Neural progenitor cell (in vitro differentiated cells): ENCODE results near the gene CADPS. TPM values are rescaled to one million over a fixed set of nuclear protein-coding genes. Genes with fewer than 3 reads are reported as not detected.

Experiments used
- DNase-seq: peaks from one replicate; pipeline ENCODE4 v3.0.0-alpha.2; 2016; ENCODE audit warnings: low spot score
- H2AFZ ChIP-seq: fragments of 200-600 bp; sonication (generic); replicated peaks from 2 replicates; pipeline ENCODE4 v1.6.1; 2016; ENCODE audit warnings: antibody characterized with exemption
- H3F3A ChIP-seq: fragments of 200-600 bp; sonication (generic); 2 replicates; pipeline ENCODE4 v1.6.1; 2016; ENCODE audit warnings: antibody characterized with exemption, low read depth
- H3K27ac ChIP-seq: fragments of 200-600 bp; sonication (generic); 2 replicates; pipeline ENCODE4 v1.5.1; 2016; ENCODE audit warnings: mild to moderate bottlenecking
- H3K27me3 ChIP-seq: fragments of 200-600 bp; sonication (generic); 2 replicates; pipeline ENCODE4 v1.6.1; 2016; ENCODE audit warnings: mild to moderate bottlenecking, moderate library complexity
- H3K36me3 ChIP-seq: fragments of 200-600 bp; sonication (generic); 2 replicates; pipeline ENCODE4 v1.5.1; 2016
- H3K4me1 ChIP-seq: fragments of 200-600 bp; sonication (generic); 2 replicates; pipeline ENCODE4 v1.6.1; 2016; ENCODE audit warnings: mixed run types
- H3K4me2 ChIP-seq: fragments of 200-600 bp; sonication (generic); 2 replicates; pipeline ENCODE4 v1.6.1; 2016
- H3K4me3 ChIP-seq: fragments of 200-600 bp; sonication (generic); 2 replicates; pipeline ENCODE4 v1.5.1; 2016
- H3K79me2 ChIP-seq: fragments of 200-600 bp; sonication (generic); 2 replicates; pipeline ENCODE4 v1.6.1; 2016; ENCODE audit warnings: low read depth
- H3K9ac ChIP-seq: fragments of 200-600 bp; sonication (generic); 2 replicates; pipeline ENCODE4 v1.6.1; 2016
- H3K9me3 ChIP-seq: fragments of 200-600 bp; sonication (generic); 2 replicates; pipeline ENCODE4 v1.5.1; 2016; ENCODE audit warnings: low read depth
- H4K20me1 ChIP-seq: fragments of 200-600 bp; sonication (generic); 2 replicates; pipeline ENCODE4 v1.6.1; 2016; ENCODE audit warnings: low read depth
- H3K27ac Mint-ChIP-seq: 3 replicates; pipeline ENCODE4 v1.8.0; 2021; ENCODE audit warnings: mixed read lengths
- H3K27me3 Mint-ChIP-seq: 2 replicates; pipeline ENCODE4 v1.8.0; 2022; ENCODE audit warnings: low read depth, mild to moderate bottlenecking, inconsistent platforms, moderate library complexity, mixed read lengths; ENCODE audit not compliant: insufficient read depth
- H3K36me3 Mint-ChIP-seq: 3 replicates; pipeline ENCODE4 v1.8.0; 2021; ENCODE audit warnings: mixed read lengths
- H3K4me1 Mint-ChIP-seq: 3 replicates; pipeline ENCODE4 v1.8.0; 2021; ENCODE audit warnings: mixed read lengths
- H3K4me3 Mint-ChIP-seq: 3 replicates; pipeline ENCODE4 v1.8.0; 2021; ENCODE audit warnings: mild to moderate bottlenecking, moderate library complexity, mixed read lengths
- H3K9me3 Mint-ChIP-seq: 3 replicates; pipeline ENCODE4 v1.8.0; 2020; ENCODE audit warnings: mixed read lengths
- EZH2 ChIP-seq: fragments of 200-600 bp; sonication (generic); IDR thresholded peaks from 2 replicates; pipeline ENCODE4 v1.6.1; 2017; ENCODE audit warnings: antibody characterized with exemption, mild to moderate bottlenecking, moderate library complexity
- EZH2phosphoT487 ChIP-seq: fragments of 200-600 bp; sonication (generic); IDR thresholded peaks from 2 replicates; pipeline ENCODE4 v1.6.1; 2017; ENCODE audit warnings: antibody characterized with exemption
- total RNA-seq: library from RNA; depleted of rRNA; stranded (reverse); fragments of >200 nt; gene quantifications from 2 replicates; pipeline ENCODE4 v1.2.3, GENCODE V29; 2015; ENCODE audit warnings: low replicate concordance
- TF ChIP-seq, protein P1 (sequence below): fragments of 200-600 bp; sonication (generic); IDR thresholded peaks from 2 replicates; pipeline ENCODE4 v1.5.1; 2017; ENCODE audit warnings: antibody characterized with exemption, mild to moderate bottlenecking

The CADPS gene
- total RNA-seq, 1 donor from 2014 or later, result 17.3 TPM

DNA sequence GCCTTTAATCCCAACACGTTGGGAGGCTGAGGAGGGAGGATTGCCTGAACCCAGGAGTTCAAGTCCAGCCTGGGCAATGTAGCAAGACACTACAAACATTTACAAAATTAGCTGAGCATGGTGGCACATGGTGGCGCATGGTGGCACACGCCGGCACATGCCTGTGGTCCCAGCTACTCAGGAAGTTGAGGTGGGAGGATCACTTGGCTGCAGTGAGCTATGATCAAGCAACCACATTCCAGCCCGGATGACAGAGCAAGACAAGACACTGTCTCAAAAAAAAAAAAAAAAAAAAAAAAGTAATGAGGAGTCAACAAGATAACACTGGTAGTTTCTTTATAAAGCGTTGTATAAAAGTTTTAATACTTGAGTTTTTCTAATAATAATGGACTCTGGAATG lies 511.9 kb downstream of the CADPS start:
- Histone ChIP-seq H3K27me3 (peaks cover 96% of the 10 kb centered on the region), H3F3A (peaks cover 49% of the 10 kb centered on the region), H4K20me1 (peaks cover 41% of the 10 kb centered on the region)

DNA sequence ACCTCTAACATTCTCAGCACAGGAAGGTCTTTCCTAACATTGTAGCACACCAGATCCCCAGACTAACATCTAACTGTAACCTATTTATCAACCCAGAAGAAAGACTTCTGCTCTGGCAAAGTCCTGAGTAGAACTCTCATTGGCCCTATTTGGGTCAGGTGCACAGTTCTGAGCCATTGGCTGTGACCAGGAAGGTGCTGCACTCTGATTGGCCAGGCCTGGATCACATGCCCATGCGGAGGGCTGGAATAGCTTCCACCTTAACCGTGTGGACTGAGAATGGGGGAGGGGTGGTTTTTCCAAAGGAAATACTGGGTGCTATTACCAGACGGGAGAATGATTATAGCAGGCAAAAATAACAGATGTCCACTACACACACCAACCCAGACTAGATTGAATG lies 513.4 kb downstream of the CADPS start:
- peaks cover 14% of the 10 kb centered on the region for H3K4me1 Mint-ChIP-seq
- Histone ChIP-seq H3K27me3 (peaks cover 96% of the 10 kb centered on the region), H3K36me3 (no peaks in the 10 kb centered on the region), H3K27ac (no peak overlapping the region), H4K20me1 (peaks cover 26% of the 10 kb centered on the region), H3K9me3 (no peaks in the 10 kb centered on the region), H3K4me1 (peaks cover 25% of the 10 kb centered on the region), H3K4me3 (no peak overlapping the region), H3K9ac (no peak overlapping the region), H3F3A (peaks cover 34% of the 10 kb centered on the region), H3K4me2 (no peak overlapping the region), H2AFZ (no peak overlapping the region), H3K79me2 (no peaks in the 10 kb centered on the region)
- peaks cover 27% of the 10 kb centered on the region for H3K27me3 Mint-ChIP-seq
- no peak for DNase-seq
- no peak overlapping the region for H3K27ac Mint-ChIP-seq
- no peaks in the 10 kb centered on the region for H3K36me3 Mint-ChIP-seq
- no peak for TF ChIP-seq EZH2
- TF ChIP-seq EZH2phosphoT487, result no peak
- TF ChIP-seq, protein P1, sequence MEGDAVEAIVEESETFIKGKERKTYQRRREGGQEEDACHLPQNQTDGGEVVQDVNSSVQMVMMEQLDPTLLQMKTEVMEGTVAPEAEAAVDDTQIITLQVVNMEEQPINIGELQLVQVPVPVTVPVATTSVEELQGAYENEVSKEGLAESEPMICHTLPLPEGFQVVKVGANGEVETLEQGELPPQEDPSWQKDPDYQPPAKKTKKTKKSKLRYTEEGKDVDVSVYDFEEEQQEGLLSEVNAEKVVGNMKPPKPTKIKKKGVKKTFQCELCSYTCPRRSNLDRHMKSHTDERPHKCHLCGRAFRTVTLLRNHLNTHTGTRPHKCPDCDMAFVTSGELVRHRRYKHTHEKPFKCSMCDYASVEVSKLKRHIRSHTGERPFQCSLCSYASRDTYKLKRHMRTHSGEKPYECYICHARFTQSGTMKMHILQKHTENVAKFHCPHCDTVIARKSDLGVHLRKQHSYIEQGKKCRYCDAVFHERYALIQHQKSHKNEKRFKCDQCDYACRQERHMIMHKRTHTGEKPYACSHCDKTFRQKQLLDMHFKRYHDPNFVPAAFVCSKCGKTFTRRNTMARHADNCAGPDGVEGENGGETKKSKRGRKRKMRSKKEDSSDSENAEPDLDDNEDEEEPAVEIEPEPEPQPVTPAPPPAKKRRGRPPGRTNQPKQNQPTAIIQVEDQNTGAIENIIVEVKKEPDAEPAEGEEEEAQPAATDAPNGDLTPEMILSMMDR, result no peak
- no peaks in the 10 kb centered on the region for H3K9me3 Mint-ChIP-seq
- no peak overlapping the region for H3K4me3 Mint-ChIP-seq

More for the DNA sequence above, 511.9 kb downstream of the CADPS start:
- Histone ChIP-seq H3K9ac (no peak overlapping the region), H3K36me3 (no peaks in the 10 kb centered on the region), H3K4me3 (no peak overlapping the region), H3K27ac (no peak overlapping the region), H3K9me3 (no peaks in the 10 kb centered on the region), H3K79me2 (no peaks in the 10 kb centered on the region), H2AFZ (no peak overlapping the region), H3K4me2 (no peak overlapping the region), H3K4me1 (peaks cover 40% of the 10 kb centered on the region)
- TF ChIP-seq EZH2phosphoT487 (no peak), EZH2 (no peak)
- TF ChIP-seq, protein P1, result no peak
- Mint-ChIP-seq H3K4me3 (no peak overlapping the region), H3K36me3 (no peaks in the 10 kb centered on the region), H3K27me3 (peaks cover 41% of the 10 kb centered on the region), H3K4me1 (peaks cover 28% of the 10 kb centered on the region), H3K27ac (no peak overlapping the region), H3K9me3 (no peaks in the 10 kb centered on the region)
- no peak for DNase-seq

DNA sequence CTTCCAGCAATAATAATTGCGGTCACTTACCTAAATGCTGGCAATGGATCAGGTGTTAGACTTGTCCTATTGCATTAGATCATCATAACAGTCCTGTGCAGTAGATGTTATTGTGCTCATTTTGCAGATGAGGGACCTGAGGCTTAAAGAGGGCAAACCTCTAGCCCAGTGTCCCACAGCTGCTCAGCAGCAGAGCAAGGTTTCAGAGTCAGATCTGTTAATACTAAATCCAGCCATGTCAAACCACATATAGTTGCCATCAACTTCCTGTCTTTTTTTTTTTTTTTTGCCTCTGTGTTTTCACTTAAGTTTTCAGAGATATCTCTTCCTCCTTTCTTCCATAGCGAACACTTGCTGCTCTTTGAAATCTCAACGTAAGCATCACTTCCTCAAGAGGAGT lies 514.0 kb downstream of the CADPS start:
- Histone ChIP-seq H3K9ac (no peak overlapping the region), H3K27ac (no peak overlapping the region), H3K4me2 (no peak overlapping the region), H3K36me3 (no peaks in the 10 kb centered on the region), H3K79me2 (no peaks in the 10 kb centered on the region), H3K4me1 (peaks cover 20% of the 10 kb centered on the region), H4K20me1 (peaks cover 21% of the 10 kb centered on the region), H2AFZ (no peak overlapping the region), H3K27me3 (peaks cover 96% of the 10 kb centered on the region), H3K4me3 (no peak overlapping the region), H3K9me3 (no peaks in the 10 kb centered on the region), H3F3A (peaks cover 29% of the 10 kb centered on the region)
- Mint-ChIP-seq H3K27ac (no peak overlapping the region), H3K36me3 (no peaks in the 10 kb centered on the region), H3K4me1 (peaks cover 10% of the 10 kb centered on the region), H3K27me3 (peaks cover 21% of the 10 kb centered on the region), H3K4me3 (no peak overlapping the region), H3K9me3 (no peaks in the 10 kb centered on the region)
- no peak for DNase-seq
- no peak for TF ChIP-seq EZH2phosphoT487
- TF ChIP-seq EZH2, result no peak
- TF ChIP-seq, protein P1, result no peak
